H1 (cell line): ENCODE measurements around the gene FOXR2.

Source experiments
- CEBPB ChIP-seq: IDR thresholded peaks from 2 replicates; pipeline ENCODE4 v1.6.1; 2012; ENCODE audit warnings: low read depth, low read length
- CHD2 ChIP-seq: IDR thresholded peaks from 2 replicates; pipeline ENCODE4 v1.6.1; 2012; ENCODE audit warnings: low read length, improper control_type of control experiment
- CTCF ChIP-seq, 3 experiments: IDR thresholded peaks; 1 replicate in 2 of 3; 2 replicates in 1 of 3; pipeline versions ENCODE4 v1.5.1 to v1.6.1; 2011; ENCODE audit warnings: low read length in 3 of 3, mild to moderate bottlenecking in 3 of 3, inconsistent platforms in 2 of 3, low read depth in 1 of 3, moderate library complexity in 1 of 3; ENCODE audit not compliant: insufficient read depth in 1 of 3; ENCODE audit errors: control extremely low read depth in 1 of 3
- EP300 ChIP-seq, 2 experiments: IDR thresholded peaks; 1 replicate in 1 of 2; 2 replicates in 1 of 2; pipeline ENCODE4 v1.6.1; 2011 to 2012; ENCODE audit warnings: low read depth in 2 of 2, low read length in 2 of 2, mild to moderate bottlenecking in 2 of 2, borderline replicate concordance in 1 of 2, inconsistent platforms in 1 of 2, moderate library complexity in 1 of 2
- MAFK ChIP-seq: IDR thresholded peaks from 2 replicates; pipeline ENCODE4 v1.6.1; 2012; ENCODE audit warnings: low read depth, mild to moderate bottlenecking, improper control_type of control experiment, low read length
- SIN3A ChIP-seq, 2 experiments: IDR thresholded peaks in 1 of 2; conservative IDR thresholded peaks in 1 of 2; 2 replicates each; pipeline ENCODE4 v1.6.1; 2011 to 2012; ENCODE audit warnings: low read length in 2 of 2, improper control_type of control experiment in 1 of 2, low read depth in 1 of 2, mild to moderate bottlenecking in 1 of 2
- USF2 ChIP-seq: IDR thresholded peaks from 2 replicates; pipeline ENCODE4 v1.6.1; 2011; ENCODE audit warnings: low read length, improper control_type of control experiment

GRCh38 chrX:55593296-55593695 is 29.9 kb upstream of the FOXR2 start:
- no peak for TF ChIP-seq USF2
- no peak for TF ChIP-seq CEBPB
- no peak for TF ChIP-seq CHD2
- no peak for TF ChIP-seq CTCF (IDR thresholded peaks at IDR 0.05; ENCODE audit: control extremely low read depth in 1 of 3, insufficient read depth in 1 of 3, low read depth in 1 of 3, low read length in 3 of 3)
- no peak for TF ChIP-seq MAFK
- no peak for TF ChIP-seq EP300 (IDR thresholded peaks at IDR 0.05; ENCODE audit: borderline replicate concordance in 1 of 2, low read depth in 2 of 2, low read length in 2 of 2)
- no peak for TF ChIP-seq SIN3A (conservative IDR thresholded peaks at IDR 0.05 in 1 of 2, IDR thresholded peaks at IDR 0.05 in 1 of 2; ENCODE audit: low read depth in 1 of 2, low read length in 2 of 2)
